Measurements from ENCODE around the gene UBLCP1.
"Not testable (repeated sequence)": the region's sequence is repeated elsewhere in the genome, so short reads cannot be mapped to it uniquely, and the experiment has no call there.

Gene UBLCP1

DNA sequence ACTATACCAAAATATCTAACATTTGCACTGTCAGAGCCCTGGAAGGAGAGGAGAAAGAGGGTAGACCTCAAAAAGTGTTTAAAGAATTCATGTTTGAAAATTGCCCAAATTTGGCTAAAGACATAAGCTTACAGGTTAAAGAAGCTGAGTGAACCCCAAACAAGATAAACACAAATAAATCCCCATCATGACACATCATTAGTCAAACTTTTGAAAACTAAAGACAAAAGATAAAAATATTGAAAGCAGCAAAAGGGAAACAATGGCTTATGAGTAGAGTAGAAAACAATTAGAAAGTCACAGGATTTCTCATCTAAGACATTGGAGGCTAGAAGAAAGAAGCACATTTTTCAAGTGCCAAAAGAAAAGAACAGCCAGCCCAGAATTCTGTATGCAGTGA lies 6.1 kb upstream of the UBLCP1 start:
- no peak for DNase-seq

DNA sequence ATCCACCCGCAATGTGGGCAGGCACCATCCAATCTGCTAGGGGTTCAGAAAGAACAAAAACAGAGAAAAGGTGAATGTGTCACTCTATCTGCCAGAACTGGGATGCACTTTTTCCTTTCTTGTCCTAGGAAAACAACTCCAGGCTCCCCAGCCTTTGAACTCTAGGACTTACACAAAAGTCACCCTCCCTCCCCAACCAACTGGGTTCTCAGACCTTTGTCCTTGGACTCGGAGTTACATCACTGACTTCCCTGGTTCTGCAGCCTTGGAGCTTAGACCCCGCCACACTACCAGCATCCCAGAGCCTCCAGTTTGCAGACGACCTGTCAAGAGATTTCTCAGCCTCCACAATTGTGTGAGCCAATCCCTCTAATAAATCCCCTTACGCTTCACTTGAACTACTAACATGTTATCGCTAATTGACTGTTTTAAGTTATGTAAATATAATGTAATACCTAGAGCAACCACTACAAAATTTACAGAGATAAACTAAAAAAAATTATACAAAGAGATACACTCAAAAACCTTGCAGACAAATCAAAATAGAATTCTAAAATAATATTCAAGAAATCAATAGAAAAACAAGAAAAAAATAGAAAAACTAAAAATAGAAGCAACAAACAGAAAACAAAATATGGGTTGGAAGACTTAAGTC lies 5.3 kb upstream of the UBLCP1 start:
- DNase-seq = no peak

DNA sequence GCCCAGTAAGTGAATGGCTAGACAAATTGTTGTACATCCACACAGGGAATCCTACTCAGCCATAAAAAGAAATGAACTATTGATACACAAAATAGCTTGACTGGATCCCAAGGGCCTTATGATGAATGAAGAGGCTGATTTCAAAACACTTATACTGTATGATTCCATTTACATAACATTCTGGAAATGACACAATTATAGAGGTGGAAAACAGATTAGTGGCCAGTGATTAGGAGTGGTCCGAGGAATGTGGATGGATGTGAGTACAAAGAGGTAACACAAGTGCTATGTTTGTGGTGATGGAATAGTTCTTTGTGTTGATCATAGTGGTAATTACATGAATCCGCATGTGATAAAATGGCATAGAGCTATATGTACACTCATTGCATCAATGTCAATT lies 4.7 kb upstream of the UBLCP1 start:
- no peak for DNase-seq

DNA sequence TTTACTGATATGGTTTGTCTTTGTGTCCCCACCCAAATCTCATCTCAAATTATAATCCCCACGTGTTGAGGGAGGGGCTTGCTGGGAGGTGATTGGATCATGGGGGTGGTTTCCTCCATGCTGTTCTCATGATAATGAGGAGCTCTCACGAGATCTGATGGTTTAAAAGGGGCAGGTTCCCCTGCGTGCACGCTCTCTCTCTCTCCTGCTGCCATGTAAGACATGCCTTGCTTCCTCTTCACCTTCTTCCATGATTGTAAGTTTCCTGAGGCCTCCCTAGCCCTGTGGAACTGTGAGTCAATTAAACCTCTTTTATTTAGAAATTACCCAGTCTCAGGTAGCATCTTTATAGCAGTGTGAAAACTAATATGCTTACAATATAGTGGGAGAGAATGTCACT lies 2.9 kb upstream of the UBLCP1 start:
- not testable (repeated sequence) for DNase-seq

DNA sequence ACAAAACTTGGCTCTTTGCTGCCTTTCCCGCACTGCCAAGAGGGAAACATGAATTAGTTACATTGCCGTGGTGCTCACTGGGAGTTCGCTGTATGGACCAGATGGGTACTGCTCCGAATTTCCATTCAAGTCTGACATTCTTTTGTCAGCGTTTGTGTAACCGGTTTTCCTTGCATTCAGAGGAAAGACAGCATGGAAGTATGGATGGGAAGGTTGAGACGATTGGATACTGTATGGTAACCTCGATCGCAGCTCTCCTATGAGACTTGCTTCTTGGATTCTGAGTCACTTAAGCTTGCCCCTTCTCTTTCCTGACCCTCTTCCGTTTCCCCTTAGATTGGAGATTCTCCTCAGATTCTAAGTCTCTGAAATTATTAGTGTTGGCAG lies 625 bp upstream of the UBLCP1 start:
- DNase-seq = no peak

DNA sequence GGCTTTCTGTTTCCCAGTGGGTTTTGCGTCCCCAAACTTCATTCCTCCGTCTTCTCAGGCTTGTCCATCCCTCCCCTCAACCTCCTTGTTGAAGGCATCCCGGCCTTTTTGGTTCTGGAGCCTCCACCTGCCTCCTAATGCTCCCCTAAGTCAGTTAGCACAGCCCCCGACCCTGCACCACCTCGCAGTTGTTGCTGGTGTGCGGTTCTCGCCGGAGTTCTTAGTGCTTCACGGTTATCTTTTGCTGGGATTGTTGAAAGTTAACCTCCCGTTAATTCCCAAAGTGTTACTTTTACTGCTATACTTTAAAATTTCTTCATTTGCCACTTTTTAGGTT lies 447 bp downstream of the UBLCP1 start:
- DNase-seq = no peak

DNA sequence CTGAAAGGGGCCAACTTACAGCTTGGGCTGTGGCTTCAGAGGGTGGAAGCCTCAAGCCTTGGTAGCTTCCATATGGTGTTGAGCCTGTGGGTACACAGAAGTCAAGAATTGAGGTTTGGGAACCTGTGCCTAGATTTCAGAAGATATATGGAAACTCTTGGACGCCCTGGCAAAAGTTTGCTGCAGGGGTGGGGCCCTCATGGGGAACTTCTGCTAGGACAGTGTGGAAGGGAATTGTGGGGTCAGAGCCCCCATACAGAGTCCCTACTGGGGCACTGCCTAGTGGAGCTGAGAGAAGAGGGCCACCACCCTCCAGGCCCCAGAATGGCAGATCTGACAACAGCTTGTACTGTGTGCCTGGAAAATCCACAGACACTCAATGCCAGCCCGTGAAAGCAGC lies 3.7 kb downstream of the UBLCP1 start:
- DNase-seq = not testable (repeated sequence)

DNA sequence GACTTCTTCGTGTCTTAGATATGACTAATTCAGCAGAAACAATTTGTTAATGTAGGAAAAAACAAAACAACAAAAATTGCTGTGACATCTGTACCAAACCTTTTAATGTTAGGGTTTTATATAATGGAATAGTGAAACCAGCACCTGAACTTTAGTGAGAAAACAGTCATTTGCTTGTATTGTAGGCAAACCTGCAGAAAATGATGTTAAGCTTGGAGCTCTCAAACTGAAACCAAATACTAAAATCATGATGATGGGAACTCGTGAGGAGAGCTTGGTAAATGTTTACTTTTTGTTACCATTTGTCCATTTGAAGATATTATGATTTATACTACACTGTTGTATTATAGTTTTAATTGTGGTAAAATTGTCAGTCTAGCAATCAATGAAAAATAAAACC lies 6.6 kb downstream of the UBLCP1 start:
- no peak for DNase-seq

DNA sequence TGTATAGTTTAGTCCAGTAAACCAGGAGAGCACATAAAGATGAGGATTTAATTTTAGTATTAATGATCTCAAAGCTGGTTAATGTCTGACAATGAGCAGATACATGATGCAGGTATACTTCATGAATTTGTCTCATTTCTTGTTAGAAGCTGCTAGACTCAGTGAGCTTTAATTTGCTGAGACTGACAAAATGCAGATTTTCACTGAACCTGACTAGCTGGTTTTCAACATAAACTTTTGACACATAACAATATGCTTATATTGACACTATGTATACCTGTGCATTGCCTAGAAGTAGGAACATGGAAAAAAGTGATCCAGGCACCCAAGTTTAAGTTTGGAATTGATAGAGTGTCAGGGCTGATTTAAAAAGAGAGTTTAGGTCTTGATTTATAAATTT lies 10.8 kb downstream of the UBLCP1 start:
- no peak for DNase-seq

DNA sequence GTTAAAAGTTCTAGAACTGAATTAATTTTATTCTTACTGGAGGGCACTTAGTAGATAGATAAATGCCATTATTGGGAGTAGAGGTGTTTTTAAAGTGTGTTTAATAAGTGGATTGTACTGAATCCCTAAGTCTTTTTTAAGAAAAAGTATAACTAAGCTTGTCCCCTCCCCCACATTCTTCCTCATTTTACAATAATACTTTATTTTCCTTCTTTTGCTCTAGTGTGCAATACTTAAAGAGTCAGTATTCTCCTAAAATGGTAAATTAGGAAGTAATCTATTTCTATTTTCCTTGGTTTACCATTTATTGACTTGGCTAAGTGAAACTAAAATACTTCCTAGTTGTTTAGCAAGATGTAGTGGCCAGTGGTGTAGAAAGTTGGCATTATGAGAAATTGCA lies 11.6 kb downstream of the UBLCP1 start:
- no peak for DNase-seq

DNA sequence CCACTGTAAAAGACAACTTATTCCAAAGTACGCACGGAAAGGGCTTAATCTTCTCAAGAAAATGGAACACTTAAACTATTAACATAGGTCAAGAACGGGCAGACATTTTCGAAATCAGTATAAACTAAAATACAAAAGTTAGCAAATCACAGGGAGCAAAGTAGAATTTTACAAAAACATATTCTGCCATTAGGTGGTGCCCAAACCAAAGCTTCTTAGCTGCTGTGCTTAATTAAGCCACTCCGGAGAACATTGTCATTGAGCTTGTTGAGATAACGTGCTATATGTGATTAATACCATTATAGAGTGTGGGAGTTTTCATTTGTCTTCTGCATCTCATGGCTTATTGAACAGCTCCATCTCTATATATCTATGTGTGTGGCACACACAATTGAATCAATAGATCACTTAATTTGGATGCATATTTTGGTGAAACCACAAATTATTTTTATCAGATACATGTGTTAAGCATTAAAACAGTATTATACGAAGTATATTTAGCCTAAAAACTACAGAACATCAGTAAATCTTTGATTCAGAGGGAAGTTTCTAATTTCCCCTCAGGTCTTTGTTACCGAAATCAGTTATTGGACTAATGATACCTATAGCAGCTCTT lies 23.4 kb downstream of the UBLCP1 start:
- DNase-seq = no peak

DNA sequence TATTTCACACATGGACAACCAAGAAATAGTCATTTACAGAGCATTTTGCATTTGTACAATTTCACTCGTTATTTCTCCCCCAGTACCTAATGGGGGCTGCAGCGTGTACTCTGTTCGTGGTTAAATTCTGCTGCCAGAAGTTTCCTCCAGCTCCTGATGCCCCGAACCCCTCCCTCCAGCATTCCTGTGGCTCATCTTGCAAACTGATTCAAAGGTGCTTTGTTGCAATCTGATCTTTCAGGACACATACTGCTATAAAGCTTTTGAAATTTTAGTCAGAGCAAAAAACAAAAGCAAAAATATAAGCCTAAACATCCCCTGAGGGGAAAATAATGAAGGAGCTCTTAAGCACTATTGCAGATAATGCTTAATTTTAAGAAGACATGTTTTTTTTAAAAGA lies 27.7 kb downstream of the UBLCP1 start:
- no peak for DNase-seq

DNA sequence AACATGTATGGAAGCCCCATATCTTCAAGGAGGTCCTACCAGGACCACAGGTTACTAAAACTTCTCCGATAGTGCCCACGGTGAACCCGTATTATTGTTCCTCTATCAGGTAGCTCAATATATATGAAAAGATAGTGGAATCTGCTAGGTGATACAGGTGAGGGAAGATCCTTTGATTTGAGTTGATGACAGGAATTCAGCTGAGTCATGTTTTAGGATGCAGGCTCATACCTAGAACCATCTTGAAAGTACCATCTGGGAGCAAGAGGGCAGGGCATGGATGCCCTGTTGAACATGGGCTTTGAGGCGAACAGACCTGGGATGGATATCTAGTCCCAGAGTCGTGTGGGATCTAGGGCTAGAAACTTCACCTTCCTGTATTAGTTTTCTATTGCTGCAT lies 31.8 kb downstream of the UBLCP1 start:
- DNase-seq = no peak

DNA sequence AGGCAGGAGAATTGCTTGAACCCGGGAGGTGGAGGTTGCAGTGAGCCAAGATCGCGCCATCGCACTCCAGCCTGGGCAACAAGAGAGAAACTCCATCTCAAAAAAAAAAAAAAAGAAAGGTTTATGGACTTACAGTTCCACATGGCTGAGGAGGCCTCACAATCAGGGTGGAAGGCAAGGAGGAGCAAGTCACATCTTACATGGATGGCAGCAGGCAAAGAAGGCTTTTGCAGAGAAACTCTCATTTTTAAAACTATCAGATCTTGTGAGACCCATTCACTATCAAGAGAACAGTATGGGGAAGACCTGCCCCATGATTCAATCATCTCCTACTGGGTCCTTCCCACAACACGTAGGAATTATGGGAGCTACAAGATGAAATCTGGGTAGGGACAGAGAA lies 34.2 kb downstream of the UBLCP1 start:
- DNase-seq = not testable (repeated sequence)

DNA sequence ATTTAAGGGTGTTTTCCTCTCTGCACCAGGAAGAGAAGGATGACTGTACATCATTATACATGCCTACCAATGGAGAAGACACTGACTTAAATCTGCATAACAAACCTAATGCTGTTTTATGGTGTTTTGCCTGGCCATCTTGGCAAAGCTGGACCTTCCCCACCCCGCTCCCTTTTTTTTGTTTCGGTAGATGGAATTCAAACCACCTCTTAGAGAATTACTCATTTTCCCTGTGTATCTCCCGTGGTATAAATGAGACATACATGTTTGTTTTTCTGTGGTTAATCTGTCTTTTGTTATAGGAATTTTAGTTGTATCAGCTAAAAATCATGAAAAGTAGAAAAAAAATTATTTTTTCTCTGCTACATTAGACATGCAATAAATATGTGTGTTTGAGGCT lies 38.4 kb downstream of the UBLCP1 start:
- DNase-seq = no peak

DNA sequence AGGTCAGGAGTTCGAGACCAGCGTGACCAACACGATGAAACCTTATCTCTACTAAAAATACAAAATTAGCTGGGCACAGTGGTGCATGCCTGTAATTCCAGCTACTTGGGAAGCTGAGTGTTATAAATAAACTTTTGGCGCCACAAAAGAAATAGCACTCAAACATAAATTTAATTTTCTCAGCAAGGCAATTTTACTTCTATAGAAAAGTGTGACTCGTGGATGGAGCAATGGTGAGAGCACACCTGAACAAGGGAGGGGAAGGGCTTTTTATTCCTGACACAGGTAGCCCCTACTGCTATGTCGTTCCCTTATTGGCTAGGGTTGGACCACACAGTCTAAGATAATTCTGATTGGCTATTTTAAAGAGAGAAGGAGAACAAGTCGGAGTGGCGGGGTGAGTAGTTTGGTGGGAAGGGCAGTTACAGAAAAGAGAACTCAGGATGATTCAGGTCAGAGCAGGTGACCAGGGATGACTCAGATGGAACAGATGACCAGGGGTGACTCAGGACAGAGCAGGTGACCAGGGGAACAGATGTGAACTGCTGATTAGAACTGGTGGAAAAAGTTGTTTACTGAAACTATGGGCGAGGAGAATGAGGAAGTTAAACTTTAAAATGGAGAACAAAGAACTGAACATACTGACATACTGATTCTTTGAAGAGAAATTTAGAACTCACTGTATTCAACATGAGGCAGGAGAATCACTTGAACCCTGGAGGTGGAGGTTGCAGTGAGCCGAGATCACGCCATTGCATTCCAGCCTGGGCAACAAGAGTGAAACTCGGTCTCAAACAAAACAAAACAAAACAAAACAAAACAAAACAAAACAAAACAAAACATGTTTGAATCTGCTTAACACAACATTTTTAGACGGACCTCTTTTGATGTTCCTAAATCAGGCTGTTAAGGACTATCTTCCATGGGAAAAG lies 39.1 kb downstream of the UBLCP1 start:
- DNase-seq = not testable (repeated sequence)

DNA sequence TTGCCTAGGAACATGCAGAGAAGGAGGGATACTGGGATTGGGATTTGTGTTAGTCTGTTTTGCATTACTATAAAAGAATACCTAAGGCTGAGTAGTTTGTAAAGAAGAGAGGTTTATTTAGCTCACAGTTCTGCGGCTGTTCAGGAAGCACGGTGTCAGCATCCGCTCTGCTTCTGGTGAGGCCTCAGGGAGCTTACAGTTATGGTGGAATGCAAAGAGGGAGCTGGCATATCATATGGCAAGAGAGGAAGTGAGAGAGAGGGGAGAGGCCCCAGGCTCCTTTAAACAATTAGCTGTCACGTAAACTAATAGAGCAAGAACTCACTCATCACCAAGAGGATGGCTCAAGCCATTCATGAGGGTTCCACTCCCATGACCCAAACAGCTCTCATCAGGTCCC lies 40.2 kb downstream of the UBLCP1 start:
- DNase-seq = no peak

DNA sequence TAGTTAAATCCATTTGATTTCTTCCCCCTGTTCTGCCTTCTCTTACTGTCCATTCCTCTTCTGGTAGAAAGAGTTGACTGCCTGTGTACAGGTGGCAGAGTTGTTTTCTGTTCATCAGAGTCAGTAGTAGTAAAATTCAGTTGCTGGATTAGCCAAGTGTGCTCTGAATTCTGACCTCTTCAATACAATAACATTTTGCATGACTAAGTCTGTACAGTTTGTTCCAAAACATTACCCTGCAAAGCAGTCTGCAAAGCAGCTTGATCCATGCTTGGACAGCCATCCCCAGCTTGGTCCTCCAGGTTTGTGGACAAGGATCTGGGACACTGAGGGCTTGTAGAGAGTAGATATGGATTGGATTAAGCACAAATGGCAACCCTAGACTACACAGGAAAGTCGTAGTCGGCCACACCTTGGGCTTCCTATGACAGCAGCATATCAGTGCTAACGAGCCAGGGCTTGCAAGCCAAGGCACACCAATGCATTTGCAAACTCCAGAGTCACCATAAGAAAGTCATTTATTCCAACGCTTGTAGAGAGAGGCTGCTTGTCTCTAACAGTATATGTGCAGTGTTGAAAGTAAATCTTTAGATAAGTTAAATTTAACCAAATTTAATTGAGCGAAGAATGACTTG lies 42.0 kb downstream of the UBLCP1 start:
- peak; percentile 8 for DNase-seq

DNA sequence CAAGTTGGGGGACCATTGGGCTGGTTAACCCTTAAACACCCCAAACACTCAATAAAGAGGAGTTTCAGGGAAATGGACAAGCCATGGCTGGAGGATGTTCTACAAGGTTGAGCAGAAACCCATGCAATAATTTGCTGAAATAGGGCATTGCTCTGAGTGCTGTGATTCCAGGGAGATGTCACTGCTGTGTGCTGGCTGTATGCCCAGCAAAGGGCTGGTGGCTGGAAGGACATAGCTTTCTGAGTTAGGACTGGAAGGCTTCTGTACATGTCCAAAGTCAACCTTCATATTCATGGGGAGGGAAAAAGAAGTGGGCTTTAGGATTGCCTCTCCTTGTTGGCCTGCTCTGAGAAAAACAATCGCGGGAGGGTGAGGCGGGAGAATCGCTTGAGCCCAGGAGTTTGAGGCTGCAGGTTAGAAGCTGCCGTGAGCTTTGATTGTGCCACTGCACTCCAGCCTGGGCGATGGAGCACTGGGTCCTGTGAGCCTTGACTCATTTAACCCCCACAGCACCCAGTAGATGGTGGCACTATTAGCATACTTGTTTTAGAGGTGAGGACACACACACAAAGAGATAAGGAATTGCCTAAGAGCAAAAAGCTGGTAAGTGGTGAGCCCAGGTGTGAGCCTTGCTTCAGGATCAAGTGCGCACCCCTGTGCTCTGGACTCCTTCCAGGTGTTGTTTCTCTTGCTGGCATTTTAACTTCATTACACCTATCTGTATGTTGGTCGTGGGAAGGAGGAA lies 46.8 kb downstream of the UBLCP1 start:
- no peak for DNase-seq

DNA sequence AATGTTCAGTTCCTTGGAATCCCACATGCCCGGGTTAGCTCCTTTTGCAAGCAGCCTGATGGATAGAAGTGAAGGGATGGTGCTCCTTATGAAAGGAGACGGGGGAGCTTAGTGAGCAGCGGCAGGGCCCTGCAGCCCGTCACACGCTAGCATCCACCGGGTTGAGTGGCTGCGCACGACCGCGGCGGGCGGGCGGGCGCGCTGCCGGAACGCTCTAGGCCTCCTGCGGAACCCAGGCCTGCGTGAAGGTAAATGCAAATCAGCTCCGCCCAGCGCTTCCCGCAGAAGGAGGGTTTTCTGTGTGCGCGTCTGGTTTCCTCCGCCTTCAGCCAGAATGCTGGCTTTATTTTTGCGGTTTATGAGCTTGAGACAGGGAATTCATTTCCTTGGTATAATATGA lies 47.4 kb downstream of the UBLCP1 start:
- DNase-seq = no peak

DNA sequence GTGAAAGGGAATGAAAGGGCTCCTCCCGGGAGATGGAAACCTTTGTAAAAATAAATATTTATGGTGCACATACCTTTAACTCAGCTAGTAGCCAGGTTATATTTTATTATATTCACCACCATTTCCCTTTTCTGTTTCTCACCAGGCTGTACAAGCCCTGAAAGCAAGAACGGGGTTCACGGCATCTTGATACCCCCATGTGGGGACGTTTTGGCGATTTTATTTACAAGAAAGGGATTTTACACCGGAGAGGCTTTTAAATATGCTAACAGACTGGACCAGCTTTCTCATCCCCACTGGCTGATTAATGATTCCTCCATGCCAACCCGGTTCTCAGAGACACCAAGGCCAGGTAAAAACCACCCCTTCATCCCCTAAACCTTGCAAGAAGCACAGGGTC lies 48.0 kb downstream of the UBLCP1 start:
- DNase-seq = no peak

DNA sequence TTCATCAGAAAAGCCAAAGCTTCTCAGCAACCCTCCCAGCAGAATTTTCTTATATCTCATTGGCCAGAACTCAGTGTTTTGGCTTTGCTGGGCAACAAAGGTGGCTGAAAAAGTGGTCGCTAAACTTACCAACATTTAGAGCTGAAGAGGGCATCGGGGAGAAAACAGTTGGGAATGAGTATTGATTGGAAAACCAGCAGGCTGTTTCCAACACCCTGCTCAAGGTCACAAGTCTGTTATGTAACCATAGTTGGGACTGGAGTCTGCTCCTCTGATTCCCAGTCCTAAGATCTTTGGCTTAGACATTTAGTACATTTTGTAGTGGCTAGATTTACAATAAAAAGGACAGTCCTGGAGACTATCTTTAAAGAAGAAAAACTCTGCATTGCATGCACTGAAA lies 50.1 kb downstream of the UBLCP1 start:
- no peak for DNase-seq
